Esophagus squamous epithelium (tissue), 4 donors: ENCODE data around the gene PHF21B.

Source experiments
- POLR2A ChIP-seq, 4 donors: fragments of 450-650 bp; IDR thresholded peaks; one replicate each; pipeline ENCODE4 v1.6.1; 2017; ENCODE audit warnings: antibody characterized with exemption in 4 of 4, mild to moderate bottlenecking in 4 of 4, moderate library complexity in 3 of 4
- TF ChIP-seq, protein P1 (sequence below), 6 experiments: fragments of 450-650 bp in 4 of 6; fragments of 200-600 bp in 2 of 6; sonication (generic) in 2 of 6; IDR thresholded peaks; one replicate each; pipeline ENCODE4 v1.5.1; 2016 to 2019; ENCODE audit warnings: antibody characterized with exemption in 6 of 6, mild to moderate bottlenecking in 4 of 6, moderate library complexity in 4 of 6

GRCh38 chr22:44947846-44948245, 62.0 kb downstream of the PHF21B start:
- TF ChIP-seq POLR2A (IDR thresholded peaks at IDR 0.05): no peak
- TF ChIP-seq, protein P1, sequence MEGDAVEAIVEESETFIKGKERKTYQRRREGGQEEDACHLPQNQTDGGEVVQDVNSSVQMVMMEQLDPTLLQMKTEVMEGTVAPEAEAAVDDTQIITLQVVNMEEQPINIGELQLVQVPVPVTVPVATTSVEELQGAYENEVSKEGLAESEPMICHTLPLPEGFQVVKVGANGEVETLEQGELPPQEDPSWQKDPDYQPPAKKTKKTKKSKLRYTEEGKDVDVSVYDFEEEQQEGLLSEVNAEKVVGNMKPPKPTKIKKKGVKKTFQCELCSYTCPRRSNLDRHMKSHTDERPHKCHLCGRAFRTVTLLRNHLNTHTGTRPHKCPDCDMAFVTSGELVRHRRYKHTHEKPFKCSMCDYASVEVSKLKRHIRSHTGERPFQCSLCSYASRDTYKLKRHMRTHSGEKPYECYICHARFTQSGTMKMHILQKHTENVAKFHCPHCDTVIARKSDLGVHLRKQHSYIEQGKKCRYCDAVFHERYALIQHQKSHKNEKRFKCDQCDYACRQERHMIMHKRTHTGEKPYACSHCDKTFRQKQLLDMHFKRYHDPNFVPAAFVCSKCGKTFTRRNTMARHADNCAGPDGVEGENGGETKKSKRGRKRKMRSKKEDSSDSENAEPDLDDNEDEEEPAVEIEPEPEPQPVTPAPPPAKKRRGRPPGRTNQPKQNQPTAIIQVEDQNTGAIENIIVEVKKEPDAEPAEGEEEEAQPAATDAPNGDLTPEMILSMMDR (IDR thresholded peaks at IDR 0.05): no peak
